GM12864 (cell line): ENCODE results near the gene DUS2.

Experiments used
- DNase-seq: peaks from one replicate; pipeline ENCODE4 v3.0.0-alpha.2; 2011; ENCODE audit warnings: low read depth
- H3K4me3 ChIP-seq: 2 replicates; pipeline ENCODE4 v1.5.1; 2011; ENCODE audit warnings: mild to moderate bottlenecking, low read depth, low read length, control low read depth
- CTCF ChIP-seq: IDR thresholded peaks from 2 replicates; pipeline ENCODE4 v1.5.1; 2011; ENCODE audit warnings: low read depth, mild to moderate bottlenecking, moderate library complexity, low read length, control low read depth, inconsistent platforms; ENCODE audit errors: missing control alignments

Gene DUS2

GRCh38 chr16:68072038-68072695 is 49.1 kb downstream of the DUS2 start:
- no peak overlapping the region for H3K4me3 ChIP-seq
- TF ChIP-seq CTCF, result no peak
- no peak for DNase-seq

GRCh38 chr16:68073902-68074760 is 51.0 kb downstream of the DUS2 start:
- TF ChIP-seq CTCF, result no peak
- no peak overlapping the region for H3K4me3 ChIP-seq
- no peak for DNase-seq

GRCh38 chr16:68074850-68075555 is 51.9 kb downstream of the DUS2 start:
- TF ChIP-seq CTCF, result no peak
- H3K4me3 ChIP-seq, result no peak overlapping the region
- DNase-seq, result peak; percentile 83

- DNase-seq, result no peak
- TF ChIP-seq CTCF, result no peak
- no peak overlapping the region for H3K4me3 ChIP-seq
Observed at GRCh38 chr16:68075980-68076379, 52.9 kb downstream of the DUS2 start.

- no peak for TF ChIP-seq CTCF
- no peak overlapping the region for H3K4me3 ChIP-seq
- DNase-seq, result no peak
Observed at GRCh38 chr16:68076560-68076959, 53.5 kb downstream of the DUS2 start.

- no peak overlapping the region for H3K4me3 ChIP-seq
- DNase-seq, result no peak
- TF ChIP-seq CTCF, result no peak
Observed at GRCh38 chr16:68077866-68078700, 55.0 kb downstream of the DUS2 start.
